Subcutaneous adipose tissue (tissue), 4 donors: ENCODE results near the gene MRPS16. TPM values are rescaled to one million over a fixed set of nuclear protein-coding genes. Genes with fewer than 3 reads are reported as not detected.

Source experiments
- total RNA-seq, 4 donors: library from RNA; depleted of rRNA; stranded (reverse); fragments of >200 nt; gene quantifications; one replicate each; pipeline ENCODE4 v1.1.0, GENCODE V29; 2016
- TF ChIP-seq, protein P1 (sequence below): fragments of 450-650 bp; IDR thresholded peaks from one replicate; pipeline ENCODE4 v1.5.1; 2016; ENCODE audit warnings: low read depth, mild to moderate bottlenecking, control low read depth, antibody characterized with exemption, moderate library complexity

MRPS16 gene
- total RNA-seq, 4 donors from 2014 or later: 31.9 to 40.4 (median 35.6) TPM

DNA sequence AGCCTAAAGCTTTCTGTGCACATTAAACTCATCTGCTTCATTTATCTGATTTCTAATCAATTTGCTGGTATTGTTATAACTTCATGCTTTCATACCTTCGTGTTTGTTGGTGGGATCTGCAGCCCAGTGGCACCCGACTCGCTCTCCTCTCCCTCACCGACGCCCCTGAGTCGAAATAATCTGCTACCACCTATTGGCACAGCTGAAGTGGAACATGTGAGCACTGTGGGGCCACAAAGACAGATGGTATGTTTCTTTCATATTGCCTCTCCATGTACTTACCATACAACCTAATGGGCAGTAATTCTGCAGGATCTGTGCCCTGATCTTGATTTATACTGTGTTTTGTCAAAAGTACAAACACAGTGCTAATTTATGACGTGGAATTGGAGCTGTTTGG, 17.7 kb downstream of the MRPS16 start:
- TF ChIP-seq, protein P1, sequence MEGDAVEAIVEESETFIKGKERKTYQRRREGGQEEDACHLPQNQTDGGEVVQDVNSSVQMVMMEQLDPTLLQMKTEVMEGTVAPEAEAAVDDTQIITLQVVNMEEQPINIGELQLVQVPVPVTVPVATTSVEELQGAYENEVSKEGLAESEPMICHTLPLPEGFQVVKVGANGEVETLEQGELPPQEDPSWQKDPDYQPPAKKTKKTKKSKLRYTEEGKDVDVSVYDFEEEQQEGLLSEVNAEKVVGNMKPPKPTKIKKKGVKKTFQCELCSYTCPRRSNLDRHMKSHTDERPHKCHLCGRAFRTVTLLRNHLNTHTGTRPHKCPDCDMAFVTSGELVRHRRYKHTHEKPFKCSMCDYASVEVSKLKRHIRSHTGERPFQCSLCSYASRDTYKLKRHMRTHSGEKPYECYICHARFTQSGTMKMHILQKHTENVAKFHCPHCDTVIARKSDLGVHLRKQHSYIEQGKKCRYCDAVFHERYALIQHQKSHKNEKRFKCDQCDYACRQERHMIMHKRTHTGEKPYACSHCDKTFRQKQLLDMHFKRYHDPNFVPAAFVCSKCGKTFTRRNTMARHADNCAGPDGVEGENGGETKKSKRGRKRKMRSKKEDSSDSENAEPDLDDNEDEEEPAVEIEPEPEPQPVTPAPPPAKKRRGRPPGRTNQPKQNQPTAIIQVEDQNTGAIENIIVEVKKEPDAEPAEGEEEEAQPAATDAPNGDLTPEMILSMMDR: no peak

DNA sequence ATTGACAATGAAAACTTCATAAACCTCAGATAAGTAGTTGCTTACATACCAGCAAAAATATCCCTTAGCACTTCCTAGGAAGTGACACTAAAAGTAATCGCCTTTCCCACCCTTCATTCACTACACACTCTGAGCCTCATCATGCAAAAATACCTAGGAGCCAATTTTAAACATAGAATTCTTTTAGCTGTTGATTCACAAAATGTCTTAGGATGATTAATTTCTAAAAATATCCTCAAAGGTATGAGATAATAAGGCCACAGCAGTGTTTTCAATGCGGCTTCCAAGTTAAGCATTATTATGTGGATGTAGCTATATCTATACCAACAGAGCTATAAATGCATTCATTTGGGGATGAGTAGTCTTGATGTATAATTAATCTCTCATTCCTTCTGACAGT, 18.6 kb downstream of the MRPS16 start:
- TF ChIP-seq, protein P1: no peak

DNA sequence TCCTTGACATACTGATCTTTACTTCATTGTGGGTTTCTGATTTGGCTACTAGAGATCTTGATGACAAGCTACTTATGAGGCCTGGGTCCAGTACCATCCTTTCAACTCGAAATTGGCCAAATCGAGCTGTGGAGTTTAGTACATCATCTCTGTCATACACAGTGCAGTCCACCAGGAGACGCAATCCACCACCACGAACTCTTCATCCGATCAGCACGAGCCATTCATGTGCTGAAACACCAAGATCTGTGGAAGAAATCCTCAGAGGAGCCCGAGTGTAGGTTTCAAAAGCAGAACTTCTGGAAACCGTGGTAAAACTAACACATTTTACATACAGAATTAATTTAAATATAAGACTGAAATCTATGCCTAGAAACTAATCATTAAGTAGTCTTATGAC, 19.6 kb downstream of the MRPS16 start:
- TF ChIP-seq, protein P1: no peak

DNA sequence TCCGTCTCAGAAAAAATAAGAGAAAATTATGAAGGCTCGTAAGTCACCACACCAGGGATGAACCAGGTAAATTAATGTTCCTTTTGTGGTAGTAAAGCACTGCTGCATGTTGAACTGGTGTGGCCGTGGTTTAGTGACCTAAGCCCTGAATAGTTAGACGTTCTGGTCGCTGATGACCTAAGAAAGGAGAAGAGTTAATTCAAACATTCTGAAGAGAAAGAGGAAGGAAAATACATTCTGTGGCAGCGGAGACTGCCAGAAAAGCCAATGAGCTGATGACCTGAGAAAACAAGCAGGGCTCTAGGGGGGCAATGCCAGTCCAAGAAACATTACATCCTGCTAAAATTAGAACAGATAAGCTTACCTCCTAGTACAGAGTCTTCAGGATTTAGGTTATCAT, 22.9 kb downstream of the MRPS16 start:
- TF ChIP-seq, protein P1: no peak

DNA sequence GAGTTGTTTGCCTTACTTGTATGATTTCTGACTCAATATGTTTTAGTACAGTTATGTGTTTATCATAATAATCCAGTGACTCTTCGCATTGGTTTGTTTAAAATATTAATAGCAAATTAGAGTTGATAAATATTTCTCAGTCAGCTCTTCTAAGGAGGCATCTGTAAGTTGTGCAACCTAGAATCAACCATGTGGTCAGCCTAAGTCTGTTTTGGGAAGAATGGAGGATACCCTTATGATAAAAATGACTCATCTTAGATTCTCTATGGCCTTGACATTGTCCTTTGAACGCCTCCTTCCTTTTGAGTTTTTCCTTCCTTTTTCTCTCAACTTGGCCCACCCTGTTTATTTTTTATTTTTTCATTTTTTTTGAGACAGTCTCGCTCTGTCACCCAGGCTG, 24.2 kb downstream of the MRPS16 start:
- TF ChIP-seq, protein P1: no peak

DNA sequence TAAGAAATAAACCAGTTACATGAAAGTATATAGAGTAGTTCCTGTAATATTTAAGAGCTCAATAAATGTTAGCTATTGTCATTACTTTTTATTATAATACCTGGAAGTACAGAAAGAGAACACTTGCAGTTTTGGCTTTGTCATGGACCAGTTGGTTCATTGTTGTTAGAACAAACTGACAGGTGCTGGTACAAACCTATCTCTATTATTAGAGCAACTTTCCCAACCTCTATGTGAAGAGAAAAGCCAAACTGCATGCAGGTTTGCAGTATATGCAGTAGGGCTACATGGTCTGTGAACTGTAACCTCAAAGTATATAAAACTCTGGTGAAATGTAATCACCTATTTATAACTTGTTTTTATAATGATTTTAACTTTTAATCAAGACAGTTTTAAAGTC, 25.8 kb downstream of the MRPS16 start:
- TF ChIP-seq, protein P1: no peak

DNA sequence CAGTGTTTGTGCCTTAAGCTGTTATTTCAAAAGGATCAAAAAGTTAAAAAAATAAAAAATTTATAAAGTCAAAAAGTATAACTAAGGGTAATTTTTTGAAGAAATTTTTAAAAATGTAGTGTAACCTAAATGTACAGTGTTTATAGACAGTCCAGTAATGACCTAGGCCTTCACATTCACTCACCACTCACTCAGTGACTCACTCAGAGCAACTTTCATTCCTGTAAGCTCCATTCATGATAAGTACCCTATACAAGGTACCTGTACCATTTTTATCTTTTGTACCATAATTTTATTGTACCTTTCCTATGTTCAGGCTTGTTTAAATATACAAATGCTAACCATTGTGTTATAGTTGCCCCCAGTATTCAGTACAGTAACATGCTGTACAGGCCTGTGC, 26.9 kb downstream of the MRPS16 start:
- TF ChIP-seq, protein P1: no peak

DNA sequence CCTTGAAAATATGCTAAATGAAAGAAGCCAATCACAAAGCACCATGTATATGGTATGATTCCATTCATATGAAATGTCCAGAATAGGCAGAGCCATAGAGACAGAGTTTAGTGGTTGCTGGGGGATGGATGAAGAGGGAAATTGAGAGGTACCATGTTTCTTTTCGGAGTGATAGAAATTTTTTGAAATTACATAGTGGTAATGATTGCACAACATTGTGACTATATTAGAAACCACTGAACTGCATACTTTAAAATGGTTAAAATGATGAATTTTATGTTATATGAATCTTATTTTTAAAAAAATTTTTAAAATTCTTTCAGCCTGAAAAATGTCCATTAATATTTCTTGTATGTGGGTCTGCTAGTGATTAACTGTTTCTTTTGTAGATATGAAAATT, 31.5 kb downstream of the MRPS16 start:
- TF ChIP-seq, protein P1: no peak
